Nucleus accumbens (tissue), 56 donors: ENCODE results near the gene ARHGAP28.

ENCODE experiments used
- DNase-seq, 56 donors: peaks; one replicate each; lab custom pipeline; 2025; lab: John Stamatoyannopoulos, UW

ARHGAP28 gene

DNA sequence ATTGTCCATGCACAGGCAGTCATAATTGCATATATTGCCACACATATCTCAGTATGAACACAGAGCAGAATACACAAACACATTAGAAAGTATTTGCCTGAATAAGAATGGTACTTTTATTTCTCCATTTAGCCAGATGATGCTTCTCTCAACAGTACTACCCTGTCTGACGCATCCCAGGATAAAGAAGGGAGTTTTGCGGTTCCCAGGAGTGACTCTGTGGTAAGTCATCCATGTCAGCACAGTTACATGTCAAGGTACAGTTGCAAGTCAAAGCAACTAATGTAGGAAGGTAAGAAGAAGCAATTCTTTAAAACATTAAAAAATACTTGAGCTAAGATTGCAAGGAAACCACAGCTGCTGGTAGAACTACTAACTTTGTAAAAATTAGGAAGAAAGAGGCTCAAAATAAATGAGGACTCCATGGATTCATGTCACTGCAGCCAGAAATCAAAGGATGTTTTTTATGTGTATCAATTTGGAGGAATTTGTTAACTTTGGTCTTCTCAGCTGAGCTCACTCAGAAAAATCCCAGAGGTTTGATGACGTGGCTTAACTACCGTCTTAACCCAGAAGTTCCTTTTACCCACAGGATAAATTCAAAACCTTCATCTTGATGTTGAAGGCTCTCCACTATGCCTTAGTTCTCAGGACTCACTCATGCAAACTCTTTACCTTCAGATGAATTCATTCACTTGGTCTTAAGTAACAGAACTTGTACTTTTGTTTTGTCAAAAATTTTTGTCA, 130.3 kb downstream of the ARHGAP28 start:
- DNase-seq, result no peak

DNA sequence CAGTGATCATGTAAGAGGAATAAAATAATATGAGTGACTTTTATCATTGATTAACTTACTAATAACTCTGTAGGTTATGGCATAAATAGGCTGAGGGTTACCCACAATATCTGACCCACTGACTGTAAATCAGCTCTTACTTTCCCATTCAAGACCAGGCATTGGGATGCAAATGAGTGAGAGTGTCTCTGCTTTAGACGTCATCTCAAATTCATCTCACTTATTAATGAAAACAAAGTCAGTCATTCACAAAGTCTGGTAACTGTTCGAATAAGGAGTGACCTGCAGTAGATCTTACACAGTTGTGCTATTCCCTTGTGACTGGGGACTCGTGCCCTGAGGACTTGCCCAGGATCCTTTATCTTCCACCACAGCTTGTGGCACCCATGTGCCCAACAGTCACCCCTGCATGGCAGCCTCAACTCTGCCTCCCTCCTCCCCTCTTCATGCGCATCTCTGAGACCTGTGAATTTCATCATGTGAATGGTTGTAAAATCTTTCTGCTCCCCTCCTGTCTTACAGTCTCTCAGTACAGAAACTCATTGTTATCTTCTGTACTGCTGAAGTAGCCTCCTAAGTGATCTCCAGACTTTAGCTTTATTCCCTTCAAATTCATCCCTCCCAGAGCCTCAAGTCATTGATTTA, 131.4 kb downstream of the ARHGAP28 start:
- DNase-seq, result no peak

DNA sequence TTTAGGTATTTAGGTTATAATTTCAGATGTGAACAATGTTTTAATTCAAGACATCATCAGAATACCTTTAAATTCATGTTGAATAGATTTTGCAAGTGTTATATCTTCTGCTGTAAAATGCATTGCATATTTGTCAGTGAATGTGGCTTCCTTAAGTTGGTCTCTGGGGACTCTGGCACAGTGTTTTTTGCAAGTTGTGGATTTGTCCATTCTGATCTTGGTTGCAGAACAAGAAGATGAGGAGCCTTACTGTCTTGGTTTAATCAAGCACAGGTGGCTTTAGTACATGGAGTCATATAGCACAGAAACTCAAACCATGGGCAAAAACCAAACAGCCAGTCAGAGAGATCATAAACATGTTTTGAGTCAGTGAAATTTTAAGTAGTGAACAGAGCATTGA, 135.7 kb downstream of the ARHGAP28 start:
- no peak for DNase-seq

DNA sequence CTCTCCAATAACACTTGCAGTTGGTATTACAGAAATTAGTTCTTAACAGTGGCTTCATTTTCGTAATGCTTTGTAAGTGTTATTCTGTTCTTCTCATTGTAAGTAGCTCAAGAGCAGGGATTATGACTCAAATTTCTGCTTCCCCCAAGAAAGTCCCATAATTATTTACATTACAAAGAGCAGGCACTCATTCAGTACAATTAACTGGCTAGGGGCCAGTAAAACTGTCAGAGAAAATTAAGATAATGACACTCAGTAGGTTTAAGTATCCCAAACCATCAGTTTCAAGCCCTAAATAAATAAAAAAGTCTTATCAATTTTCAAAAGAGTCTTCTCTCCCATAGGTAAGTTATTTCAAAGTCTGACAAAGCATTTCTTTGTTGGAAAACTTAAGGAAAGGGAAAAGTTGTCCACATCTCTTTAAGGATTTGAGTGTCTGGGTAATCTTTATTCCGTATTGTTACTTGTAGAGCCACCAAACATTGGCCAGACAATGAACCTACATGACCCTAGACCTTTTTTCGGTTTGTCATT, 137.1 kb downstream of the ARHGAP28 start:
- DNase-seq, result no peak

DNA sequence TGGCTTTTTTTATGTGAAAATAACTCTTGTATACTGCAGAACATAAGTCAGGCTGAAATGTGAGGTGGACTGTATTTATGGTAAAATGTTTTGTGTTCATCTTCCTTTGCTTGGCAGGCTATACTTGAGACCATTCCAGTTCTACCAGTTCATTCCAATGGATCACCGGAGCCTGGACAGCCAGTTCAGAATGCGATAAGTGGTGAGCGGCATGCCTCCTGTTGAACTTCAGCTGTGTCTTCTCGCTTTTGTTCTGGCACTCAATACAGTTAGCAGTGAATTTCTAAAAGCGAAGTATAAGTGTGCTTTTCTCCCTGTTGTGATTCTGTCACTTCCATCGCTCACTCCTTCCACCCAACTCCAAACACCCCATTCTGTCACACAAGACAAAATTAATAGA, 138.5 kb downstream of the ARHGAP28 start:
- DNase-seq, result no peak

DNA sequence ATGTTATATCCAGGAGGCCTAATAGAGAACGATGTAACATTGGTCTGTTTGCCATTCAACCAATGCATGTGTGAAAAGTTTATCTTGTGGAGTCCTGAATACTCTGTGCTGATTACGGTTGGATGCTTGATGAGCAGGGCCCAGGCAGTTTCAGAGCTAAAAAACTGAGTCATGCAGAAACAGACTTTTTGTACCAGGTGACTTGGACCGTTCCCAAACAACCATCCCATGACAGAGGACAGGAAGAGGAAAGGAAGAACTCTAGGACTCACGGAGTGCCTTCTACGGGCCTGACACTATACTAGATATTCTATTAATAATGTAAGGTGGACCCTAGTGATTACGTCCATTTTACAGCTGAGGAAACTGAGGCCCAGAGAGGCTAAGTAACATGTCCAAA, 142.1 kb downstream of the ARHGAP28 start:
- DNase-seq, result no peak

DNA sequence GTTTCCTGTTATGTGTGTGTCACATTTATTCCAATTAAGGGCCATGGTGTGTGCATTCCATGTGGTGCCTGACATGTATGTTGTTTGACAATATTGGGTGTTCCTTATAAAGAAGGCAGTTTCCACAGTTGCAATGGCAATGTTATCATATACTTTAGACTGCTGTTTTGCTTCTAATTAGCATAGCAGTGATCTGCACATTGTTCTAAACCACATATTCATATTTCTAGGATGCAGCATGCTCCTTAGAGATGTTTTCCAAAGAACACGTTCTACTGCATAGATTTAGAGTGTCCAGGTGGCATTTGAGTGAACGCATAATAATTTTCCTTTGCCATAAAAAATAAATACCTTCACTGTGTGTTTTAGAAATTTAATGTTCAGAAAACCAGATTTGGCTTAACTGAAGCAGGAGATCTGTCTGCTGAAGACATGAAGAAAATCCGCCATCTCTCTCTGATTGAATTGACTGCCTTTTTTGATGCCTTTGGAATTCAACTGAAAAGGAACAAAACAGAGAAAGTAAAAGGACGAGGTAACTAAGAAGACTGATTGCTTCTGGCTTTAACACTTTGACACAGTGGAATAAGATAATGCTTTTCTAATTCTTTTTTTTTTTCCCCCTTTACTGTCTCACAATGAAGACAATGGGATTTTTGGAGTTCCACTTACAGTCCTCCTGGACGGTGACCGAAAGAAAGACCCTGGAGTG, 143.7 kb downstream of the ARHGAP28 start:
- no peak for DNase-seq

DNA sequence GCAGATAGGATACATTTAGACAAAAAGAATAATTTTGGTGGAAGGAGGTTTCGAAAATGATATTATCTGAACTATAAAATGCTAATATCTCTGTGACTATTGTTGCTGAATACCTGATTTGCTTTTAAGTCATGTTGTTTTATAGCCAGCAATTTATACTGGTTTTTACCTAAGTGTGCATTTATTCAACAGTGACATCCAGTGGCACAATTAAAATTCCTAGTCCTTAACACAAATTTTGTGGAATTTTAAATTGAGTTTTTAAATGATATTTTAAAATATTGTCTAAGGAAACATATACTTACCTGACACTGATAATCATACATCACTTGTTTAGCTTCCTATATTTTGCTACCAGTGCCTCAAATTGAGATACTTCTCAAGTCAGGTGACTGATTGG, 144.8 kb downstream of the ARHGAP28 start:
- no peak for DNase-seq

DNA sequence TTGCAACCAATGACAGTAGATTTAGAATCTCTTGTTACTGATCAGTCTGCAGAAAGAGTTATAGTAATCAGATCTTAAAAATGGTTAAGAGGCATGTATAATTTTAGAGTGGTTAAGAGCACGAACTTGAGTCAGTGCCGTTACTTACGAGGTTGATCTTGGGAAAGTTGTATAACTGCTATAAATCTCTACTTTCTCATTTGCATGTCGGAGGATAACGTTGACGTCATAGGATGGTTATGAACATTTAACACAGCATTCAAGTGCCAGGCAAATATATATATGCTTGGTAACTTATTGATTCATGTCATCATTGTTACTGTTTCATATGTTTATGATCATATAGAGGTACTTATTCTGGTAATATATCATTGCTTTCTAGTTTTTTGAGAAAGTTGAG, 146.2 kb downstream of the ARHGAP28 start:
- no peak for DNase-seq

DNA sequence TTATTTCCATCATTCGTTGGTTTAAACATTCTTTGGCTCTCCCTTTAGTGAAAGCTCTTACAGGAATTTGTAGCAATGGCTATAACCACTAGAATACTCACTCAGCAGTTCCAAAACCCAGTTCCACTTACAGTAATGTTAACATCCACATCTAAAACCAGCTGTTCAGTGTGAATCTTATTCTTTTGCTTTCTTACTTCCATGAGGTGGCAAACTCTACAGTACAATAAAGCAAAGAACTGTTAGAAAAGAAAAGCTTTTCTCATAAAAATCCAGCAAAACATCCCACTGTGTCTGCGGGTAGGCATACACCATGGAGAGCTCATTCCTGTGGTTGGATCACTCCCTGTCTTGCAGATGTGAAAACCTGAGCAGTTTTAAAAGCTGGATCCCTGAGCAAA, 147.1 kb downstream of the ARHGAP28 start:
- no peak for DNase-seq

DNA sequence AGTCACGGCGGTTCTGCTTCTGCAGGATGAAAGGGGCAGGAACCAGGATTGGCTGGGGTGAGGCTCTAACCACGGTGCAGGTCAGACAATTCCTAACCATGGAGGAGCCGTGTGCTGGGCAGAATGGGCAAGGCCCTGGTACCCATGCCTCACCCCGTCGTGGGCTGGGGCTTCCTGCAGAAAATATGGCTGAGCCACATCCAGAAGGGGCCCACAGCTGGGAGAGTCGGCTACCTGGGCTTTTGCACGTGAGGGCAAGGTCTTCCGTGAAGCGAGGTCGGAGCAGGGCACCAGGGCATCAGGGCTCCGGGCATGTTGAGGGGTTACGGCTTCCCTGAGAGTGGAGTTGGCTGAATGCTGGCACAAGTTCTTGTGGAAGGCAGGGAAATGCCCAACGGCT, 147.8 kb downstream of the ARHGAP28 start:
- no peak for DNase-seq

DNA sequence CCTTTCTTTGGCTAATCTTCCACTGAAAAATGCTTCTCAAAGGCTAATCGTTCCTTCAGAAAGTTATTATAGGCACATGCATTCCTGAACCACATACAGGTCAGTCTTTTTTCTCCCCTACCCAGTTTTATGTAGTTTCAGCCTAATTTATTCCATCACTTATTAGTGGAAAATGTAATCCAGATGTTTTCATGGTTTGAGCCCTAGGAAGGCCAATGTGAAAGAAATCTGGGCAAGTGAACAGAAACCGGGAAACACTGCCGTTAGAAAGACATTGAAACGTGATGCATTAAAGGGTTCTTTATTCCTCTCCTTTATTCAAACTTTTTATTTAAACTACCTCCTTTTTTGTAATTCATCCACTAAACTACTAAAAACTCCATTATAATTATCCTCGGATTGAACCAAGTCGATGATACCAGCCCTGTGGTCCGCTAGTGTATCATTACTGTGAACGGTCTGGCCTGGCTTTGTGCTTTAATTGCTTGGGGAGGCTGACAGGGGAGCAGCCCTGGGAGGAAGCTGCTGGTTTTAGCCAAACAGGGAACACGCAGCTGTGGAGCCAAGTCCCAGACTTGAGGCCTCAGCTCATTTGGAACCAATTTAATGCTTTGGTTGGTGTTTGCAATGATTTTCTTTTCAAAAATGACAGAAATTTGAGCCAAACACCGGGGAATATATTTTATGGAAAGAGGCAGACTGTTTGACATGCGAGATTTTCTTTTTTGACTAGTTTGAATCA, 149.2 kb downstream of the ARHGAP28 start:
- DNase-seq, result no peak

DNA sequence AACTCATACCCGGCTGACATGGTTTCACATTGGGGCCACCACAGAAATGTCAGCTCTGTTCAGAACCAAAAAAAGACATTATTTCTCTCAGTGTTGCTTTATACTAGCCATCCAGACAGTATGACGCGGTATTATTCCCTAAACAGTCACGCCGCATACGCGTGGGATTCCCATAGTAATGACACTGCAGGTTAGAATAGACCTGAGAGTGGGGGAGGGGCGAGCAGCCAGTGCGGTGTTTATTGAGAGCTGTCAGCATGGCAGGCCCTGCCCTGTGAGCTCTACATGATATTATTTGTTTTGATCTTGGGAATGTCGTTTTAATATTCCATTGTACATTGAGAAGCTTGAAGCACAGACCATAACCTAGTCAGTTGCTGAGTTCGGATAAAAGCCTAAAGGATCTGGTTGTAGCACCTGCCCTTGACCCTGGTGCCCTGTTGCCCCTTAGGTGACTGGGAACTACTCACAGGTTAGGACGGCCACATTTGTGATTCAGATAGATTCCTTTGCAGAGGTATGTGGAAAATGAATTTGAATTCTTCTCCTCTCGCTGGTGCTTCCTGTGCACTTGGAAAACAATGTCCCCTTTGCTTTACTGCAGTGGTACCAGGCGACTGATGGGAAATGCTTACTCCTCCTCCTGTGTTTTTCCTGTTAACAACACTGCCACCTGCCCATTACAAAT, 150.1 kb downstream of the ARHGAP28 start:
- no peak for DNase-seq

DNA sequence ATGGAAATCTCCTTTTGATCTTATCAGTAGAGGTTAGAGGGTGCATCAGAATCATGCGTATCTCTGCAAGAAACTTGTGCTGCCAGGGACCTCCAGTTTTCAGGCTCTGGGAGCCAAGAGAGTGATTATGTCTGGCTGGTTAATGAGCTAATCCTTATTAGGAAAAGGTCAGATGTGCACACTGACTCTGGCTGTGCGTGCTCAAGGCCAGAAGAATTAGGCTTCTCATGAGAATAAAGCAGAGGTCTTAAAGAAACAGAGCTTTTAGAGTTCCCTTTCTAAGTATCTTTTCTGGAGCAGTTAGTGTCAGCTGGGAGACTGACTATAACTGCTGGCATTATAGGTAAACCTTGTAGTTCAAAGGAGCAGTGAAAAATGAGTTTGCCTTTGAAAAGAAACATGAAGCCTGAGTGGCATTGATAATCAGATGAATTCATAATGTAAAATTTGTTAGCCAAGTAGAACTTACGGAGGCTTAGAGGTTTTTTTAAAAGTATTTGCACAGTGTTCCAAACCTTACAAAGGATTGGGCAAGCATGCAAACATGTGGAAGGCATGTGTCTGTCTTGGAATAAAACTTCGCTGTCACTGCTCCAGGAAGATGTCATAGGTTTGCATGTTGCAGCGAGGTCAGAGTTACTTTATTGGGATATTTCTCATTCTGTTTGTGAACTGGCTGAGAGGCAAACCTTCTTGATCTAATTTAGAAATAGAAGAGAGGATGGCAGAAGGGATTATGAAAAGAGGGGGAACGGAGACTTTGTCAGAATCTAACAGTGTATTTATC, 151.7 kb downstream of the ARHGAP28 start:
- DNase-seq, result no peak

DNA sequence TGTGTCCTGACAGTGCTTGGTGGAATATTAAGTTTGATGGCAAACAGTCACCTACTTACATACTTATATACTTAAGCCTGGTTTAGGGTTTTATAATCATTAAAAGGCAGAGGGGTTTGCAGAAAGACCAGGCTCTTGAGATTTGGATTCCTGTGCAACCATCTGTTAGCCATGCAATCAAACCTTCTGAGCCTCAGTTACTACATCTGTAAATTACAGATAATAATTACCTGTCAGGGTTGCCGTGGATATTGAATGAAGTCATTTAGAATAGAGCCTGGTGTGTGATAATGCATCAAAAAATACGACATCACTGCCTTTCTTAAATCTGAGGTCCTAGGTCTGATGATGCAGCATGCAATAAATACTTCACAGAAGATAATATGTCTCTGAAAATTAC, 152.9 kb downstream of the ARHGAP28 start:
- no peak for DNase-seq

DNA sequence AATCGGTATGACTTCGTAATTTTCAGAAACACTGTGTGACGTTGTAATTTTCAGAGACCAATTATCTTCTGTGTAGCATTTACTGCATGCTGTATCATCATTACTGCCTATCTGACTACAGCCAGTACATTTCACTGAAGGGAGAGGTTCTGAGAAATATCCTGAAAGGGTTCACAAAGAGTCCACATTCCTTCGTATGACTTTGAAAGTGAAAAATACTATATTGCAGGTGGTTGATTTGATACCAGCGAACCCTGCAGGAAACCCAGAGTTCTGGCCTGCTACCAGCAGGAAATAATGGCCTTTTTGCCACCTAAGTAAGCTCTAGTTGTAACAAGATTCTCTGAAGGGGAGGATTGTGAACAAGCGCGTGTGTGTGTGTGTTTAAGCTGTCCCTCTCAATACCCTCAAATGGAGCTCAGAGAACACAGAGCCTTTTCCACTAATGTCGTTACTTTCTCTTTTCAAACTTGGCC, 155.5 kb downstream of the ARHGAP28 start:
- no peak for DNase-seq

DNA sequence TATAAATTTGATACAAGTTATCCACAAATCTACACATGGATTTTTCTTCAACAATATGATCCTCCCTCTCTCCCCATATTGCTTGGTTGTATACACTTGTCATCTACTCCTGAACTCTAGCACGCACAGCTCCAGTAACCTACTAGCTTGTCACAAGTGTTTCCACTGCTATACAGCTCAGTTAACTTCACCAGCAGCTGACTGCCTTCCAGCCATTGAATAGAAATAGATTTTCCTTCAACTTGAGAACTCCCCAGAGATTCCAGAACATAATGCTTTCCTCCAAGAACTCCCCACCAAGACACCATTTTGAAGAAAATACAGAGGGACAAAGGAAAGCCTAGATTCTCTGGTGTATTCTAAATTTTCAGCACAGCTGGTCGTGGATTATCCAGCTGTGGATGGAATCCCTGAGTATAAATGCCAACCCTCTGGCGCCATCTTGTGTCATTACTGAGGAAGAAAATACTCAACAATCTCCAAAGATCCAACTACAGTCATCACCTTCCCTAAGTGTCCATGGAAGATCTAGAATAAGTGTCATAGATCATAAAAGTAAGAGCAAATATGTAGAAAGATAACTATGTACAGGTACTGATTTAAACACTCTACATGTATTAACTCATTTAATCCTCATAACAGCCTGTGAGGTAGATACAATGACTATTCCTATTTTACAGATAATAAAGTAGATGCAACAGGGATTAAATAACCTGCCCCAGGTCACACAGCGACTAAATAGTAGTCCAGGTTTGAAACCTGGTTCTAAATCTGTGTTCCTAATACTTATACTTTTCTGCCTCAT, 156.7 kb downstream of the ARHGAP28 start:
- peak in 30 of 56 donors; percentile 1 to 61 (median 14) for DNase-seq

DNA sequence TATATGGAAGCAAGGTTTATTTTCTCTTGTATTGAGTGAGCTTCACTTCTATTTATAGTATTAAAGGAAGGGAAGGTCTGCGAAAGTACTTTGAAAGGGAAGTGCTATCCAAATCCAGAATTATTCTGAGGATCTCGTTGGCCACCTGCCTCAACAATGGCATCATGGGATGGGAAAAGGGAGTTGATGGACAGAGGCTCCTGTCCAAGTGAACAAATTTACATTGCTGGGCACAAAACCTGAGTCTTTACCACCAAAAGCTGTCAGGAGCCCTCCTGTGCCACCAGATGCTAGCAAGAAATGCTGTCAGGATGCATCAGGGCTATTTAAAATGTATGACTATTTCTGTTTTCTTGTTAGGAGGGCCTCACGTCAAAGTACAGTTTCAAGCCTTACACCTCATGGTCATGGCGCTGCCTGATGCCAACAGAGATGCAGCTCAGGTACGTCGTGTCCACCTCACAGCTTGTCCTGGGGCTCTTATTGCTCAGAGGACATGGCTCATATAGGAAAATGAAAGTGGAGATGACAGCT, 157.3 kb downstream of the ARHGAP28 start:
- no peak for DNase-seq
